Activated CD4-positive, alpha-beta T cell treated with anti-CD3 and anti-CD28 coated beads, Interleukin-10, Interleukin-2, amounts not matched to agents 100 ng/mL and 50 ng/mL, durations not matched to agents 16 hours and 8 hours (primary cell): ENCODE results near the gene PTRH1.

ENCODE experiments used
- DNase-seq: peaks from one replicate; pipeline ENCODE4 v3.0.0-alpha.2; 2020

PTRH1 gene

GRCh38 chr9:127739614-127740330 lies 24.3 kb upstream of the PTRH1 start:
- DNase-seq, result no peak

- no peak for DNase-seq
These were observed 23.2 kb upstream of the PTRH1 start for GRCh38 chr9:127738666-127739065.

GRCh38 chr9:127735530-127736185 lies 20.2 kb upstream of the PTRH1 start:
- DNase-seq, result no peak

- DNase-seq, result peak; percentile 98
These were observed 19.5 kb upstream of the PTRH1 start, which contains the start of gene TOR2A for GRCh38 chr9:127734747-127735529. TSS of gene TOR2A (minus strand) at chr9:127735294. CDS start at chr9:127735270, 24 bp downstream.

- DNase-seq, result no peak
These were observed 18.8 kb upstream of the PTRH1 start for GRCh38 chr9:127734247-127734746.

- DNase-seq, result no peak
These were observed 18.2 kb upstream of the PTRH1 start for GRCh38 chr9:127733614-127734013.

- no peak for DNase-seq
These were observed 17.0 kb upstream of the PTRH1 start for GRCh38 chr9:127732444-127732843.

GRCh38 chr9:127731938-127732337 lies 16.5 kb upstream of the PTRH1 start:
- DNase-seq, result no peak

- no peak for DNase-seq
These were observed 15.4 kb upstream of the PTRH1 start for GRCh38 chr9:127730799-127731410.

GRCh38 chr9:127730262-127730661 lies 14.8 kb upstream of the PTRH1 start:
- no peak for DNase-seq

- no peak for DNase-seq
These were observed 14.2 kb upstream of the PTRH1 start for GRCh38 chr9:127729522-127730256.

- no peak for DNase-seq
These were observed 13.3 kb upstream of the PTRH1 start for GRCh38 chr9:127728808-127729207.

GRCh38 chr9:127726871-127727270 lies 11.4 kb upstream of the PTRH1 start:
- DNase-seq, result no peak

- no peak for DNase-seq
These were observed 8.5 kb upstream of the PTRH1 start for GRCh38 chr9:127724012-127724411.

- no peak for DNase-seq
These were observed 8.0 kb upstream of the PTRH1 start for GRCh38 chr9:127723444-127723843.

- DNase-seq, result no peak
These were observed 7.5 kb upstream of the PTRH1 start for GRCh38 chr9:127723013-127723412.

GRCh38 chr9:127722055-127722745 lies 6.7 kb upstream of the PTRH1 start:
- no peak for DNase-seq

GRCh38 chr9:127721391-127721821 lies 5.9 kb upstream of the PTRH1 start:
- DNase-seq, result no peak

GRCh38 chr9:127720865-127721227 lies 5.4 kb upstream of the PTRH1 start:
- no peak for DNase-seq

GRCh38 chr9:127720031-127720864 lies 4.8 kb upstream of the PTRH1 start:
- DNase-seq, result no peak

- DNase-seq, result no peak
These were observed 2.3 kb upstream of the PTRH1 start for GRCh38 chr9:127717766-127718165.
